ENCODE results near the gene FGF16.
"Not testable (repeated sequence)": the region's sequence is repeated elsewhere in the genome, so short reads cannot be mapped to it uniquely, and the experiment has no call there.

Gene FGF16

DNA sequence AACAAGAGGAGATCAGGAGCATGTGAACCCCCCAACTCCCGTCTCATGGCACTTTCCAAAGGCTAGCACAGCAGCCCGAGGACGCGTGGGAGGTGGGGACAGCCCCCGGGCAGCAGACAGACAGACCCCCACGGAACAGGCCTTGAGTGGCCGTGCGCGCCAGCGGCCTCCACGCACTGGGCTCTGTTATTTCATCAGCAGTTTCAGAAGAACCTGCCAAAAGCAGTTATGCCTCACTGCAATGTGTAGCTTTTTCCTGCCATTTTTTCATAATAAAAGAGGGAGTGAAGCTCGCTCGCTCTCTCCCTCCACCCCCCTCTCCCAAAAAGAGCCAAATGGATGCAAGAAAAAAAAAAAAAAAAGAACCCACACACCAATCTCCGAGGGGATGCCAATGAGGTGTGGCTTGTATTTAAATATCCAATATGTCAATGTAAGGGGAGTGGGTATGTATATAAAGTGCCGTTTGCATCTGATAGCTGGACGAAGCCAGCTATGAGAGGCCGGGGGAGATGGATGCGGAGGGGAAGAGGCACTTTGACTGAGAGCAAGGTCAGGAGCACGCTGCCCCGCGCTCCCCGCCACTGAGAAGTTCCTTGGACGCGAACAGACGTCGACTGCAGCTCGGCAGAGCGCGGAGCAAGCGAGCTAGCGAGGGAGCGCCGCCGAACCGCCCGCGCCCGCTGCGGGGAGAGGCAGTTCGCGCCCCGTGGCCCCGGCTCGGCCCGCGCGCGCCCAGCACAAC, at the start of gene FGF16:
FGF16 (plus strand) TSS at position 482 of the 745 bp plus-strand sequence. CDS start 286 bp downstream, outside the sequence.
- DNase-seq, result no peak

- no peak for DNase-seq
Measured at GRCh38 chrX:77398330-77398954, 48.7 kb upstream of the FGF16 start.

DNA sequence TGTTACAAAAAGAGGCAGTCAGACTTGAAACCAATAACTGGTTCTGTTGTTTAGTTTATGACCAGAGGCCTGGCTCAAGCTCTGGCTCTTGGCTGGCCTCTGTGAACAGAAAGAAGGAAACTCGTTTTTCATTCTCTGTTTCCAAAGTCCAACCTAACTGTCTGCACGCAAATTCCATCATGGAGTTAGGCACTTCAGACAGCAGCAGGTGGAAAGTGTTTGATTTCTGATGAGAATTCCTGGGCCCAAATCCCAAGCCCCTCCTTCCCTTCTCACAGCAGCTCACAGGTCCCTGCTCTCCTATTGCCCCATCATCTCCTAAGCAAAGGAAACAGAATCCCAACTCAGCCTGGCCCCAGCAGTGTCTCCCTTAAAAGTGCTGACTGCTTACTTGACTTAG, 42.8 kb upstream of the FGF16 start:
- no peak for DNase-seq

DNA sequence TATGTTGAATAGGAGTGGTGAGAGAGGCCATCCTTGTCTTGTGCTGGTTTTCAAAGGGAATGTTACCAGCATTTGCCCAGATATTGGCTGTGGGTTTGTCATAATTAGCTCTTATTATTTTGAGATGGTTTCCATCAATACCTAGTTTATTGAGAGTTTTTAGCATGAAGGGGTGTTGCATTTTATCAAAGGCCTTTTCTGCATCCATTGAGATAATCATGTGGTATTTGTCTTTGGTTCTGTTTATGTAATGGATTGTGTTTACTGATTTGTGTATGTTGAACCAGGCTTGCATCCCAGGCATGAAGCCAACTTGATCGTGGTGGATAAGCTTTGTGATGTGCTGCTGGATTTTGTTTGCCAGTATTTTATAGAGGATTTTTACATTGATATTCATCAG, 39.4 kb upstream of the FGF16 start:
- DNase-seq, result not testable (repeated sequence)

GRCh38 chrX:77412631-77413030, 34.6 kb upstream of the FGF16 start:
- no peak for DNase-seq

- DNase-seq, result no peak
Measured at GRCh38 chrX:77415161-77415560, 32.0 kb upstream of the FGF16 start.

GRCh38 chrX:77415882-77416281, 31.3 kb upstream of the FGF16 start:
- no peak for DNase-seq

DNA sequence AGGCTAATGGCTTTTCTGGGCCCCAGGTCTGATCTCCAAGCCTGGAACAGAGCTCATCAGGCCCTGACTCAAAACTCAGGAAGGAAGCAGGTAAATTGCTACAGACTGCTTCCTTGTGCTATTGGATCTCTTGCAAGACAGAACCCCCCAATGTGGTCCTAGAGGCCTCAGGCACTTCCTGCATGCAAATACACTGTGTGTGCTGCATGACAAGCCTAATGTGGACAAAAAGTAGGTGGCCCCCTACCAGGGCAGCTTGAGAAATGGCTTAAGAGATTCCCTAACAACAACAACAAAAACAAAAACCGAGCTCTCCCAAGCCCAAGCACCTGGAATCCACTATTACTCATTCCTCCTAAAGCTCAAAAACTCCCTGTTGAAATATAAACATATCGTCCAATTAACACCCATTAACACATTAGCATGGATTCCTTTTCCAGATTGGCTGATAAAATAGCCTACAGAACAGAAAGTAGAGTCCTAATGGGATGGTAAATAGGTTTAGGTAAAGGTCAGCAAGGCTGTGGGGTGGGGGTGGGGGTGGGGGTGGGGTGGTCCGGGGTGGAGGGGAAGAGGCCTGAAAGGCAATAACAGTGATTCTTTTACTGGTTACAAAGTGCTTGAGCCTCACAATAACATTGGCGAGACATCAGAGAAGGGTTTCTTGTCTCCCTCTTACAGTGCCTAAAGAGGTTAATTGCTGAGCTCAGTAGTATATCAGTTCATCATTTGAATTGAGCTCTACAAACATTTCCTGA, 24.1 kb upstream of the FGF16 start:
- DNase-seq, result no peak

DNA sequence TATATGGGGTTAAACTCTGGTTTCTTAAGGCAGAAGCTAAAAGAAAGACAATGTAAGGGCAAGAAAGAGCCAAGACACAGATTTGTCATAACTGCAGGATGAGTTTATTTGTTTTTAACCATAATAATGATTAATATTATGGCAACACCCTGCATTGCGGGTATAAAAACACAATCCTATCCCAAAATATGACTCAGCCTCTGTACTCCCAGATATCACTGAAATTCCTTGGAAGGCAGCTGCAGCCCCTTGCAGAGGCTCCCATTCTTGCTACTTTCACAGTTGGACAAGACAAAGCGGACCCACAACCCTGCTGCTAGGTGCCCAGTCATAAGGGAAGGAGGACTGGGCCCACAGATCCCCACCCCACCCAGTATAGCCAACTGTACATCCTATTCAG, 20.4 kb upstream of the FGF16 start:
- no peak for DNase-seq

GRCh38 chrX:77427611-77428010, 19.6 kb upstream of the FGF16 start:
- no peak for DNase-seq

DNA sequence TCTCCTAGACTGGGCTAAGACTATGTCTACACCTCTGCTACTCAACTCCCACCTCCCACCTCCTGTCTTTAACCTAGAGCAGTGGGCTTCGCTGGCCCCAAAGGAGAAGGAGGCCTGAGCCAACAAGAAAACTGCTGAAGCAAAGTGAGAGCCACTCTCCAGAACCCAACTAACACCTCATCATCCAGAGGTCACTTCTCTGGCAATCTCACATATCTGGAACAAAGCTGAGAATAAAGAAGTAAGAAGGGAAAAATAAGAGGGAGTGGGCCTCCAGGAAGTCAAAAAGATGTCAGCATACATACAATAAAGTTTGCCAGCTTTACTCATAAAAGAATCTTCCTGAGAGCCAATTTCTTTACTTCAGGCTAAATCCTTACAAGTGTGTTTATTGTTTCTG, 18.6 kb upstream of the FGF16 start:
- DNase-seq, result no peak

GRCh38 chrX:77431227-77431626, 16.0 kb upstream of the FGF16 start:
- no peak for DNase-seq

DNA sequence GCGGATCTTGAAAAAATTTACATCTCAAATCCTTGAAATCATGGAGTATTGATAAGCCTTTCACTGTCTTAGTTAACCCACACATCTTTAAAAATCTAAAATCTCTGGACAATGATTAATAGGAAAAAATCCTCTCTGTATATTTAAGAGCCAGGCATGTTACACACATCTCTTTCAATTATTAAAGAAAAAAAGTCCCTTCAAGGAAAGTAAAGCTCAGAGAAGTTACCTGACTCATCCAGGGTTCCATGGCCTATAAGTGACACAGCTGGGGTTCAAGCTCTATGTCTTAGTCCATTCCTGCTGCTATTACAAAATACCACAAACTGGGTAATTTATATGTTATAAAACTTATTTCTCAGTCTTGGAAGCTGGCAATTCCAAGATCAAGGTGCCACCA, 14.2 kb upstream of the FGF16 start:
- DNase-seq, result no peak

DNA sequence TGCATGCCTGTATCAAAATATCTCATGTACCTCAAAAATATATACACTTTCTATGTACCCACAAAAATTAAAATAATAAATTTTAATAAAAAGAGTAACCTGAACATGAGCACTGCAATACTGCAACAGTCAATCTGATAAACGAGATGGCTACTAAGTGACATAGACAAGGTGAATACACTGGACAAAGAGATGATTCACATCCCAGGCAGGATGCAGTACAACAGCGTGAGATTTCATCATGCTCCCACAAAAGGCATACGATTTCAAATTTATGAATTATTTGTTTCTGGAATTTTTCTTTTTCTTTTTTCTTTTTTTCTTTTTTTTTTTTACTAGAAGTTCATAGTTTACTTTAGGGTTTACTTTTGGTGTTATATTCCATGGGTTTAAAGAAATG, 12.2 kb upstream of the FGF16 start:
- no peak for DNase-seq

DNA sequence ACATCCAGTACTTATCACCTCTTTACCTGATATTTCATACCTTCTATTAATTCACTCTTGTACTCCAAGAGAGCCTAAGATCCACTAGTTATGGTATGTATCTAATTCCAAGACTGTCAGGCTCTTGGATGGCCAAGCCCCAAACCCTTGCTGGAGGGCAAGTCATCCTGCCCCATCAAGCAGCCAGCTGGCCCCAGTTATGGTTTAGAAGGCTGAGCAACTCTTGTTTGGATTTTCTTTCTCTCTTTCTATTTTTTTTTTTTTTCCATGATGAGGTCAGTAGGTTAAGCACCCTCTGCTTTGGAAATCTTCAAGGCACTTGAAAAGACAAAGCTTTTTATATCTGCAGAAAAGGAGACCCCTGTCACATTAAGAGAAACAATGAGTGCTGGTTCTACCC, 10.9 kb upstream of the FGF16 start:
- no peak for DNase-seq

- no peak for DNase-seq
Measured at GRCh38 chrX:77436682-77437081, 10.5 kb upstream of the FGF16 start.

GRCh38 chrX:77440330-77440729, 6.9 kb upstream of the FGF16 start:
- no peak for DNase-seq

DNA sequence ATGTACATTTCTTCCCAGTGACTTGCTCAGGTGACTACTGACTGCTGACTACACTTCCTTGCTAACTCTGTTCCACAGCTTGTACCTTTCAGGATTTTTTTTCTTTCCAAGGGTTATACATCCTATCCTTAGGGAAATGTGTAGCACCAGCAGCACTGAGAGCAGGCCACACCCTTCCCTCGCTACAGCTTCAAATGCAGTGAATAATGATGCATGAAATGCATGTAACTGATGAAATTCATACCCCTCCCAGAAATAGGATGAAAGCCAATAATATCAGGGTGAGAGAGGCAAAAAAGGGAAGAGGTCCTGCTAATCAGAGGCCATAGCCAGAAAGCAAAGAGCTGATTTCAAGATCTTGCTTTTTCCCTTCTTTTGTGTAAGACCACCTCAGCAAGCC, 6.2 kb upstream of the FGF16 start:
- no peak for DNase-seq

- no peak for DNase-seq
Measured at GRCh38 chrX:77441479-77441878, 5.7 kb upstream of the FGF16 start.

DNA sequence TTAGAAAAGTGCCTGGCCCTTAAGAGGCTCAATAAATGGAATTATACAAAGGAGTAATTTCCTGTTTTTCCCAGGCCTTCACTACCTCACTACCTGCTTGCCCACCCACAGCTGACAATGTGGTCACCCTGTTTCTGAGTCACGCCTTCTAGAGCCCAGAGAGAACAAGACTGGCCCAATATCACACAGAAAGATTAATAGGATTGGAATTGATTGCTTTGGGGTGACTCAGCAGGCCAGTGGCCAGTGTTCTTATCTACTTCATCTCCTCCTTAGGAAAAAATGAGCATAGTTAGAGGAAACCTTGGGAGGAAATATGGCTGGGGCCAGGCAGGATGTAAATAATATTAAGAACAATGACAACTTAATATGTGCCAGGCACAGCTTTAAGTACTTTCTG, 4.5 kb upstream of the FGF16 start:
- DNase-seq, result no peak

DNA sequence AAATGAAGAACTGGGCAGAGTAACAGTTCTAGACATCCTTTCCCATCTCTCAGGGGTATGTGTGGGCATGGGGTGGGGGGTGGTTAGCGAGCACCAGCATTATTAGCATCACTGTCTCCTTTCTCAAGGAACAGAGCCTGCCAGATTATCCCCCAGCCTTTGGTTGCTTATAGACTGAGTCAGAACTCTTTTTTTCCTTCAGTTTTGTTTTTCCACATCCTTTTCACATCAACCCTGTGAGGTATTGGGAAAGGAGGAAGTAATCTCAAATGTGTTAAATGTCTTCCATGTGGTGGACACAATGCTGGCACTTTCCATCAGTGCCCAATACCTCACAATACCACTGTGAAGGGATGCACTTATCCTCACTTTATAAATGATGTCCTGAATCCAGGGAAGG, 3.1 kb upstream of the FGF16 start:
- no peak for DNase-seq

DNA sequence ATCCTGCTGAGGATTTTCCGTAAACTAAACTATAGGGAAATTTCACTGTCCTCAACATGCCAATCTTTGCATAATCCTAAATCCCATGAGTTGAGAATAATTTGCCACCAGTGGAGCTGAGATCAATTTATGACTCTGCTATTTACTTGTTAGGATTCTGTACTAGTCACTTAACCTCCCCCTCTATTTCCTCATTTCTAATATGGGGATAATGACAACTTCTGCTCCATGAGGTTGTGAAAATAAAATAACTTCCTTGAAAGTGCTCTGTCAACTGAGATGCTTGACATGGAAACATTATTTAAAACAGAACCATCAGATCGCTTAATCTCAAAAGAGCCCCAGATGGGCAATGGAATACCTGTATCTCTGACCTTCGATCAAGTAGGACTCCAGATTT, 2.6 kb upstream of the FGF16 start:
- DNase-seq, result no peak

- DNase-seq, result no peak
Measured at GRCh38 chrX:77446029-77446585, 1.1 kb upstream of the FGF16 start.
